Sigmoid colon (tissue), 4 donors: ENCODE results near the gene B4GALNT1.

Experiments used
- CTCF ChIP-seq, 4 experiments: fragments of 450-650 bp in 3 of 4; fragments of 200-600 bp in 1 of 4; IDR thresholded peaks; one replicate each; pipeline ENCODE4 v1.5.1; 2016 to 2019; ENCODE audit warnings: antibody characterized with exemption in 4 of 4, mild to moderate bottlenecking in 3 of 4, moderate library complexity in 2 of 4
- EP300 ChIP-seq, 4 donors: sonication (generic); formaldehyde crosslinking; IDR thresholded peaks; one replicate each; pipeline ENCODE4 v1.6.1; 2017; ENCODE audit warnings: antibody characterized with exemption in 4 of 4
- POLR2A ChIP-seq, 2 donors: fragments of 450-650 bp; IDR thresholded peaks; one replicate each; pipeline ENCODE4 v1.6.1; 2016; ENCODE audit warnings: antibody characterized with exemption in 2 of 2, mild to moderate bottlenecking in 2 of 2, moderate library complexity in 2 of 2
- POLR2AphosphoS5 ChIP-seq, 4 donors: sonication (generic); formaldehyde crosslinking; IDR thresholded peaks; one replicate each; pipeline ENCODE4 v1.6.1; 2017; ENCODE audit warnings: antibody characterized with exemption in 4 of 4

GRCh38 chr12:57577981-57578758, 54.8 kb downstream of the B4GALNT1 start:
- no peak for TF ChIP-seq CTCF (IDR thresholded peaks at IDR 0.05)
- TF ChIP-seq POLR2AphosphoS5 (IDR thresholded peaks at IDR 0.05): no peak
- TF ChIP-seq EP300 (IDR thresholded peaks at IDR 0.05): no peak
- TF ChIP-seq POLR2A (IDR thresholded peaks at IDR 0.05): no peak
